ENCODE results near the gene MISP3.
"Not testable (repeated sequence)": the region's sequence is repeated elsewhere in the genome, so short reads cannot be mapped to it uniquely, and the experiment has no call there.

The MISP3 gene

DNA sequence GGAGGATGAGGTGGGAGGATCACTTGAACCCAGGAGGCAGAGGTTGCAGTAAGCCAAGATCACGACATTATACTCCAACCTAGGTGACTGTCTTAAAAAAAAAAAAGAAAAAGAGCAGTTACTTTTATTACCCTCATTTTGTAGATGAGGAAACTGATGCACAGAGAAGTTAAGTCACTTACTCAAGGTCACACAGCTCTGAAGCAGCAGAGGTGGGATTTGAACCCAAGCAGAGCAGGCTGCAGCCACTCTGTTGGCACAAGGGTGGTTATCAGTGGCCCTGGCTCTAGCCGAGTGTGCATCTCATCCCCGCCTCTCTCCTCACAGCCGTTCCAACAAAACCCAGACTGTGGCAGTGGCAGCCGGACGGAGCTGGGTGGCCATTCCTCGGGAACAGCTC lies 33.4 kb upstream of the MISP3 start:
- WGBS: 88% methylated on average over 7 of the region's 7 CpGs
- Histone ChIP-seq H3K36me3 (ENCODE audit: insufficient read depth, low read length) (no peaks in the 10 kb centered on the region), H3K27ac (ENCODE audit: low read depth, low read length) (no peak overlapping the region)

DNA sequence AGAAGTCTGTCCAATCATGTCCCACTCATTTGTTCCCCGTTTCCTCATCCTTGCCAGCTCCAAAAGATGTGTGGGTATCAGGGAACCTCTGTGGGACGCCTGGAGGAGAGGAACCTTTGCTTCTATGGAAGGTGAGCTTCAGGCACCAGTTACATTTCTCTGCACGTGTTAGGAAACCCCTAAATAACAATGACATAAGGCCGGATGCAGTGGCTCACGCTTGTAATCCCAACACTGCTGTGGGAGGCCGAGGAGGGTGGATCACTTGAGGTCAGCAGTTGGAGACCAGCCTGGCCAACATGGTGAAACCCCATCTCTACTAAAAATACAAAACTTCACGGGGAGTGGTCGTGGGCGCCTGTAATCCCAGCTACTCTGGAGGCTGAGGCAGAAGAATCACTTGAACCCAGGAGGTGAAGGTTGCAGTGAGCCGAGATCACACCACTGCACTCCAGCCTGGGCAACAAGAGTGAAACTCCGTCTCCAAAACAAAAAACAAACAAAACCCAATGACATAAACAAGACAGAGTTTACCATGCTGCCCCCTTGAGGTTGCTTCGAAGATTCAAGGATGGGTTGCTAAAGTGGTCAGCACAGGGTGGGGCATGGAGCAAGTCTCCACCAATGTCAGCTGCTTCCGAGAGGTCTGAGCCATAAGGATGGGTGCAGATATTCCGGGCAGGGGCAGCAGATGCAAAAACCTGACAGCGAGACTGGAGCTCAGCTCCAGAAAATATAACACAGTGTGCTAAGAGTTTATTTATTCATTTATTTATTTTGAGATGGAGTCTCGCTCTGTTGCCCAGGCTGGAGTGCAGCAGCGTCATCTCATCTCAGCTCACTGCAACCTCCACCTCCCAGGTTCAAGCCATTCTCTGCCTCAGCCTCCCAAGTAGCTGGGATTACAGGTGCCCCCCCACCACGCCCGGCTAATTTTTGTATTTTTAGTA lies 29.7 kb upstream of the MISP3 start:
- 77% methylated on average over 19 of the region's 19 CpGs for WGBS
- not testable (repeated sequence) for H3K27me3 ChIP-seq (ENCODE audit: insufficient read depth, low read length); H3K4me3 ChIP-seq (ENCODE audit: low read length); H3K9me3 ChIP-seq (ENCODE audit: insufficient read depth, low read depth, low read length); H3K4me1 ChIP-seq (ENCODE audit: insufficient read depth, low read length); H3K36me3 ChIP-seq (ENCODE audit: insufficient read depth, low read length); H3K27ac ChIP-seq (ENCODE audit: low read depth, low read length); H3K9ac ChIP-seq (ENCODE audit: low read depth, low read length)

More for the DNA sequence above, 33.4 kb upstream of the MISP3 start:
- no peaks in the 10 kb centered on the region for H3K9me3 ChIP-seq (ENCODE audit: insufficient read depth, low read depth, low read length)
- no peak overlapping the region for H3K9ac ChIP-seq (ENCODE audit: low read depth, low read length)
- H3K4me1 ChIP-seq (ENCODE audit: insufficient read depth, low read length): no peaks in the 10 kb centered on the region
- no peaks in the 10 kb centered on the region for H3K27me3 ChIP-seq (ENCODE audit: insufficient read depth, low read length)
- H3K4me3 ChIP-seq (ENCODE audit: low read length): no peak overlapping the region

DNA sequence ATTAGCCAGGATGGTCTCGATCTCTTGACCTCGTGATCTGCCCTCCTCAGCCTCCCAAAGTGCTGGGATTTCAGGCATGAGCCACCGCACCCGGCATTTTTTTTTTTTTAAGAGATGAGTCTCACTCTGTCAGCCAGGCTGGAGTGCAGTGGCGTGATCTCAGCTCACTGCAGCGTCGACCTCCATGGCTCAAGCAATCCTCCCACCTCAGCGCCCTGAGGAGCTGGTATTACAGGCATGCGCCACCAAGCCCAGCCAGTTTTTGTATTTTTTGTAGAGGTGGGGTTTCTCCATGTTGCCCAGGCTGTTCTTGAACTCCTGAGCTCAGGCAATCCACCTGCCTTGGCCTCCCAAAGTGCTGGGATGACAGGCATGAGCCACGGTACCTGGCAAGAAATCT lies 24.7 kb upstream of the MISP3 start:
- not testable (repeated sequence) for H3K36me3 ChIP-seq (ENCODE audit: insufficient read depth, low read length); H3K4me1 ChIP-seq (ENCODE audit: insufficient read depth, low read length); H3K4me3 ChIP-seq (ENCODE audit: low read length); H3K9ac ChIP-seq (ENCODE audit: low read depth, low read length); H3K27me3 ChIP-seq (ENCODE audit: insufficient read depth, low read length); H3K27ac ChIP-seq (ENCODE audit: low read depth, low read length); H3K9me3 ChIP-seq (ENCODE audit: insufficient read depth, low read depth, low read length)
- 93% methylated on average over 9 of the region's 10 CpGs for WGBS

DNA sequence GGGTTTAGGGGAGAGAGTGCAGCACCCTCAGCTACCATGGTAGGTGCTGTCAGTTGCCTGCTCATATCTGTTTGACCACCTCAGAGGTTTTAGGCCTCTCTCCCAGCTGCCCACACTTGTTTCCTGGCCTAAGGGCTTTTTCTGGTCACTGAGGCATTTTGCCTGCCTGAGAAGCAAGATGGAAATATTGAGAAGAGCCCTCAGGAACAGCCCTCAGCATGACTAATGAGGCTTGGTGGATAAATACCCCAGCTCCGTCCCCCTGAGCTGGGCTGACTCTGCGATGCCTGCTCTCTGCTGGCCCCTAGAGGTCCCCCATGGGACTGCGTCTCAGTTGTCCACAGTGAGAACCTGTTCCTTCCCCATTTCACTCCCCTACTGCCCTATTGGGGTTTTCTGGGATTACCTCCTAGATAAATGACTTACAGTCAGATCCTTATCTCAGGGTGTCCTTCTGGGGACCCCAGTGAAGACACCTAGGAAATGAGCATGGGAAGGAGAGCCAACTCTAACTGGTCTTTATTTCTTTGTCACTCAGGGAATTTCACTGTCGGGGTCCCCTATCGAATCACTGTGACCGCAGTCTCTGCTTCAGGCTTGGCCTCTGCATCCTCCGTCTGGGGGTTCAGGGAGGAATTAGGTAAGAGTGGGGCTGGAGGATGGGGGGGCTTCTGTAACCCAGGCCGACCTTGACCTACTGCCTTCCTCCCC lies 24.0 kb upstream of the MISP3 start:
- no peaks in the 10 kb centered on the region for H3K27me3 ChIP-seq (ENCODE audit: insufficient read depth, low read length)
- no peak overlapping the region for H3K9ac ChIP-seq (ENCODE audit: low read depth, low read length)
- no peak overlapping the region for H3K4me3 ChIP-seq (ENCODE audit: low read length)
- H3K4me1 ChIP-seq (ENCODE audit: insufficient read depth, low read length): no peaks in the 10 kb centered on the region
- 0 out of 2 replicates have a peak, but pooled peaks cover 3% of the 10 kb centered on the region for H3K9me3 ChIP-seq (ENCODE audit: insufficient read depth, low read depth, low read length)
- no peak overlapping the region for H3K27ac ChIP-seq (ENCODE audit: low read depth, low read length)
- 0 out of 2 replicates have a peak, but pooled peaks cover 2% of the 10 kb centered on the region for H3K36me3 ChIP-seq (ENCODE audit: insufficient read depth, low read length)
- WGBS: 71% methylated on average over 8 of the region's 8 CpGs

DNA sequence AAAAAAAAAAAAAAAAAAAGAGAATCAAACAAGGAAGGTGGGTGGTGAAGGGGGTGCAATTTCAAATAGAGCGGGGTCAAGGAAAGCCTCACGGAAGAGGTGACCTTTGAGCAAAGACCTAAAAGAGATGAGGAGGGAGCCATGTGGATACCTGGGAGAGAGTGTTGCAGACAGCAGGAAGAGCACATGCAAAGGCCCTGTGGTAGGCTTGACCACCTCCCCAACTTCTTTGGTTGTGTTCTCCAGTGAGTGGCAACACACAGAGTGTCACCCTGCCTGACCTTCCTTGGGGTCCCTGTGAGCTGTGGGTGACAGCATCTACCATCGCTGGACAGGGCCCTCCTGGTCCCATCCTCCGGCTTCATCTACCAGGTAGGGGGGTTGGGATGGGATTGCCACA lies 22.1 kb upstream of the MISP3 start:
- Histone ChIP-seq H3K27ac (ENCODE audit: low read depth, low read length) (no peak overlapping the region), H3K27me3 (ENCODE audit: insufficient read depth, low read length) (no peaks in the 10 kb centered on the region), H3K9me3 (ENCODE audit: insufficient read depth, low read depth, low read length) (0 out of 2 replicates have a peak, but pooled peaks cover 3% of the 10 kb centered on the region), H3K4me1 (ENCODE audit: insufficient read depth, low read length) (no peaks in the 10 kb centered on the region), H3K9ac (ENCODE audit: low read depth, low read length) (no peak overlapping the region), H3K36me3 (ENCODE audit: insufficient read depth, low read length) (0 out of 2 replicates have a peak, but pooled peaks cover 2% of the 10 kb centered on the region), H3K4me3 (ENCODE audit: low read length) (no peak overlapping the region)
- WGBS: 95% methylated on average over 4 of the region's 4 CpGs

DNA sequence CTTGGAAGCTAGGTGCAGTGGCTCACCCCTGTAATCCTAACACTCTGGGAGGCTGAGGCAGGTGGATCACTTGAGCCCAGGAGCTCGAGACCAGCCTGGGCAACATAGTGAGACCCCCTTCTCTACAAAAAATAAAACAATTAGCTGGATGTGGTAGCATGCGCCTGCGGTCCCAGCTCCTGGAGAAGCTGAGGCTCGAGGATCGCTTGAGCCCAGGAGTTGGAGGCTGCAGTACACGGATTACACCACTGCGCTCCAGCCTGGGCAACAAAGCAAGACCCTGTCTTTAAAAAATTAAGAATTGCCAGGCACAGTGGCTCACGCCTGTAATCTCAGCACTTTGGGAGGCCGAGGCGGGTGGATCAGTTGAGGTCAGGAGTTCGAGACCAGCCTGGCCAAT lies 21.6 kb upstream of the MISP3 start:
- not testable (repeated sequence) for H3K4me3 ChIP-seq (ENCODE audit: low read length); H3K27me3 ChIP-seq (ENCODE audit: insufficient read depth, low read length); H3K4me1 ChIP-seq (ENCODE audit: insufficient read depth, low read length); H3K27ac ChIP-seq (ENCODE audit: low read depth, low read length); H3K36me3 ChIP-seq (ENCODE audit: insufficient read depth, low read length); H3K9ac ChIP-seq (ENCODE audit: low read depth, low read length); H3K9me3 ChIP-seq (ENCODE audit: insufficient read depth, low read depth, low read length)
- WGBS: 96% methylated on average over 11 of the region's 11 CpGs

DNA sequence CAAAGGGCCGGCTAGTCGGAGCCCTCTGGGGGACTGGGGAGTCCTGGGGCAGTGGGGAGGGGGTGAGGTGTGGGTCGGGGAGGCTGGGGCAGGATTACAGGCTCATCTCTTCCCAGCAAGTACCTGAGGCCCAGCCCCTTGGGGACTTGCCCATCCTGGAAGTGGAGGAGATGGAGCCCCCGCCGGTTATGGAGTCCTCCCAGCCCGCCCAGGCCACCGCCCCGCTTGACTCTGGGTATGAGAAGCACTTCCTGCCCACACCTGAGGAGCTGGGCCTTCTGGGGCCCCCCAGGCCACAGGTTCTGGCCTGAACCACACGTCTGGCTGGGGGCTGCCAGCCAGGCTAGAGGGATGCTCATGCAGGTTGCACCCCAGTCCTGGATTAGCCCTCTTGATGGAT lies 20.6 kb upstream of the MISP3 start:
- H3K4me3 ChIP-seq (ENCODE audit: low read length): no peak overlapping the region
- no peaks in the 10 kb centered on the region for H3K4me1 ChIP-seq (ENCODE audit: insufficient read depth, low read length)
- 0 out of 2 replicates have a peak, but pooled peaks cover 3% of the 10 kb centered on the region for H3K9me3 ChIP-seq (ENCODE audit: insufficient read depth, low read depth, low read length)
- H3K36me3 ChIP-seq (ENCODE audit: insufficient read depth, low read length): no peaks in the 10 kb centered on the region
- 90% methylated on average over 9 of the region's 9 CpGs for WGBS
- no peak overlapping the region for H3K9ac ChIP-seq (ENCODE audit: low read depth, low read length)
- peaks cover 3% of the 10 kb centered on the region for H3K27me3 ChIP-seq (ENCODE audit: insufficient read depth, low read length)
- H3K27ac ChIP-seq (ENCODE audit: low read depth, low read length): no peak overlapping the region

DNA sequence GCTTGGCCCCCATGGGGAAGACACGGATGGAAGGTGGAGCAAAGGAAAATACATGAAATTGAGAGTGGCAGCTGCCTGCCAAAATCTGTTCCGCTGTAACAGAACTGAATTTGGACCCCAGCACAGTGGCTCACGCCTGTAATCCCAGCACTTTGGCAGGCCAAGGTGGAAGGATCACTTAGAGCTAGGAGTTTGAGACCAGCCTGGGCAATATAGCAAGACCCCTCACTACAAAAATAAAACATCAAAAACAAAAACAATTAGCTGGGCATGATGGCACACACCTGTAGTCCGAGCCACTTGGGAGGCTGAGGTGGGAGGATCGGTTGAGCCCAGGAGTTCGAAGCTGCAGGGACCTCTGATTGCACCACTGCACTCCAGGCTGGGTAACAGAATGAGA lies 20.1 kb upstream of the MISP3 start:
- peaks cover 3% of the 10 kb centered on the region for H3K27me3 ChIP-seq (ENCODE audit: insufficient read depth, low read length)
- no peak overlapping the region for H3K27ac ChIP-seq (ENCODE audit: low read depth, low read length)
- no peaks in the 10 kb centered on the region for H3K36me3 ChIP-seq (ENCODE audit: insufficient read depth, low read length)
- WGBS: 91% methylated on average over 6 of the region's 6 CpGs
- H3K9ac ChIP-seq (ENCODE audit: low read depth, low read length): no peak overlapping the region
- no peaks in the 10 kb centered on the region for H3K4me1 ChIP-seq (ENCODE audit: insufficient read depth, low read length)
- H3K9me3 ChIP-seq (ENCODE audit: insufficient read depth, low read depth, low read length): 0 out of 2 replicates have a peak, but pooled peaks cover 3% of the 10 kb centered on the region
- no peak overlapping the region for H3K4me3 ChIP-seq (ENCODE audit: low read length)

DNA sequence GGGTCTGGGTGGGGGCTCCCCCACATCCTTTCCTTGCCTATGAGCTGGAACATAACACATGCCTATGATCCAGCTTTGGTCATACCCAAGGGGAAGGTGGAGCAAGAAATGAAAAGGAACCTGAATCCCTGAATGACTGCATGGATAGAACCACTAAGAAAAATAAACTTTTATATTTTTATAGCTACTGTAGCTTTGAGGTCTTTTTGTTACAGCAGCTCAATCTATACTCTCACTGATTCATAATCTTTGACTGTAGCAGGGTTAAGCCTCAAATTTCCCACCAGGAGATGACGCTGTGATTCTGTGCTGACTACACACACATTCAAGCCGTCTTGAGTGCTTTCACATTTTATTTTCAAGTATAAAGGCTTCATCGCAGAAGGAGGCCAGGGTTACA lies 19.6 kb upstream of the MISP3 start:
- Histone ChIP-seq H3K27ac (ENCODE audit: low read depth, low read length) (no peak overlapping the region), H3K4me1 (ENCODE audit: insufficient read depth, low read length) (no peaks in the 10 kb centered on the region), H3K9me3 (ENCODE audit: insufficient read depth, low read depth, low read length) (0 out of 2 replicates have a peak, but pooled peaks cover 3% of the 10 kb centered on the region), H3K9ac (ENCODE audit: low read depth, low read length) (no peak overlapping the region), H3K27me3 (ENCODE audit: insufficient read depth, low read length) (peaks cover 7% of the 10 kb centered on the region), H3K4me3 (ENCODE audit: low read length) (no peak overlapping the region), H3K36me3 (ENCODE audit: insufficient read depth, low read length) (no peaks in the 10 kb centered on the region)
- WGBS: 93% methylated on average over 3 of the region's 3 CpGs

DNA sequence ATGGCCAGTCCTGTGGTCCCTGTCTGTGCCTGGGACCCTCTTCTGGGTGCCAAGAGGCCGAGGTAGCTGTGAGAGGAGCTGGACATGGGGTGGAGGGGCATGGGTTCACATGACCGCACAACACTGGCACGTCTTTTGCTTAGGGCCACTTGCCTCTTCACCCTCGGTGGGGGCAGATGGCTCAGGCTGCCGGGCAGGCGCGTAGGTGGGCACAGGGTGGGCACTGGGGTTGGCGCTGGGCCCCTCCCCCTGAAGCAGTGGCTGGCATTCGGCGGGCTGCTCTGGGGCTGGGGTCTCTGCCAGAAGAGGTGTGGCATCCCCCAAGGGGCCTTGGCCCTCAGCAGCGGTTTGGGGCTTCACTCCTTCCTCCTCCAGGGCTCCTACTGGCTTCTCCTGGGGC lies 19.1 kb upstream of the MISP3 start:
- Histone ChIP-seq H3K9ac (ENCODE audit: low read depth, low read length) (no peak overlapping the region), H3K4me1 (ENCODE audit: insufficient read depth, low read length) (no peaks in the 10 kb centered on the region), H3K4me3 (ENCODE audit: low read length) (no peak overlapping the region), H3K36me3 (ENCODE audit: insufficient read depth, low read length) (no peaks in the 10 kb centered on the region), H3K27ac (ENCODE audit: low read depth, low read length) (no peak overlapping the region), H3K9me3 (ENCODE audit: insufficient read depth, low read depth, low read length) (no peaks in the 10 kb centered on the region), H3K27me3 (ENCODE audit: insufficient read depth, low read length) (peaks cover 12% of the 10 kb centered on the region)
- WGBS: 93% methylated on average over 11 of the region's 11 CpGs

DNA sequence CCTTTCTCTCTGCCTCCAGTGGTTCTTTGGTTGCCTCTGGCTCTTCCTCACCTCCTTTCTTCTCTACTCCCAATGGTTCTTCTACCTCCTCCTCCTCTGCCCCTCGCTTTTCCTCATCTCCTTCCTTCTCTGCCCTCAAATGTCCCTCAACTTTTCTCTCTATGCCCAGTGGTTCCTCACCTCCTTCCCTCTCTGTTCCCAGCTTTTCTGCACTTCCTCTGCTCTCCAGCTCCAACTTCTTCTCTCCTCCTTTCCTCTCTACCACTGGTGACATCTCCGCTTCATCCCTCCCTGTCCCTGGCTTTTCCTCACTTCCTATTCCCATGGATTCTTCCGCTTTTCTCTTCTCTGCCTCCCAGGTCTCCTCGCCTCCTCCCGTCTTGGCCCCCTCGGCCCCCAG lies 18.5 kb upstream of the MISP3 start:
- H3K4me3 ChIP-seq (ENCODE audit: low read length): no peak overlapping the region
- no peaks in the 10 kb centered on the region for H3K36me3 ChIP-seq (ENCODE audit: insufficient read depth, low read length)
- H3K4me1 ChIP-seq (ENCODE audit: insufficient read depth, low read length): no peaks in the 10 kb centered on the region
- no peak overlapping the region for H3K9ac ChIP-seq (ENCODE audit: low read depth, low read length)
- peaks cover 18% of the 10 kb centered on the region for H3K27me3 ChIP-seq (ENCODE audit: insufficient read depth, low read length)
- H3K27ac ChIP-seq (ENCODE audit: low read depth, low read length): no peak overlapping the region
- no peaks in the 10 kb centered on the region for H3K9me3 ChIP-seq (ENCODE audit: insufficient read depth, low read depth, low read length)
- WGBS: 91% methylated on average over 6 of the region's 6 CpGs

Data from HUES64 (cell line).